Muscle layer of duodenum (tissue), 2 donors: Measurements from ENCODE around the gene MAST4.

Source experiments
- H3K27ac ChIP-seq: one replicate; pipeline ENCODE4 v1.7.0; 2013; ENCODE audit warnings: mild to moderate bottlenecking, low read length
- H3K27me3 ChIP-seq: one replicate; pipeline ENCODE4 v1.7.0; 2013; ENCODE audit warnings: low read depth, mild to moderate bottlenecking, control low read depth, low read length
- H3K36me3 ChIP-seq, 2 donors: one replicate each; pipeline ENCODE4 v1.7.0; 2013; ENCODE audit warnings: low read length in 2 of 2, control low read depth in 1 of 2, mild to moderate bottlenecking in 1 of 2; ENCODE audit not compliant: insufficient read depth in 2 of 2, control insufficient read depth in 1 of 2
- H3K4me1 ChIP-seq, 2 donors: one replicate each; pipeline ENCODE4 v1.7.0; 2013; ENCODE audit warnings: low read length in 2 of 2, mild to moderate bottlenecking in 2 of 2, control low read depth in 1 of 2, moderate library complexity in 1 of 2; ENCODE audit not compliant: insufficient read depth in 2 of 2, control insufficient read depth in 1 of 2
- H3K4me3 ChIP-seq, 2 donors: one replicate each; pipeline ENCODE4 v1.7.0; 2013; ENCODE audit warnings: low read length in 2 of 2, low read depth in 1 of 2, mild to moderate bottlenecking in 1 of 2
- H3K9me3 ChIP-seq, 2 donors: one replicate each; pipeline ENCODE4 v1.7.0; 2013; ENCODE audit warnings: low read length in 2 of 2, control low read depth in 1 of 2, mild to moderate bottlenecking in 1 of 2; ENCODE audit not compliant: control insufficient read depth in 1 of 2
- donor health status: healthy.

MAST4 gene

DNA sequence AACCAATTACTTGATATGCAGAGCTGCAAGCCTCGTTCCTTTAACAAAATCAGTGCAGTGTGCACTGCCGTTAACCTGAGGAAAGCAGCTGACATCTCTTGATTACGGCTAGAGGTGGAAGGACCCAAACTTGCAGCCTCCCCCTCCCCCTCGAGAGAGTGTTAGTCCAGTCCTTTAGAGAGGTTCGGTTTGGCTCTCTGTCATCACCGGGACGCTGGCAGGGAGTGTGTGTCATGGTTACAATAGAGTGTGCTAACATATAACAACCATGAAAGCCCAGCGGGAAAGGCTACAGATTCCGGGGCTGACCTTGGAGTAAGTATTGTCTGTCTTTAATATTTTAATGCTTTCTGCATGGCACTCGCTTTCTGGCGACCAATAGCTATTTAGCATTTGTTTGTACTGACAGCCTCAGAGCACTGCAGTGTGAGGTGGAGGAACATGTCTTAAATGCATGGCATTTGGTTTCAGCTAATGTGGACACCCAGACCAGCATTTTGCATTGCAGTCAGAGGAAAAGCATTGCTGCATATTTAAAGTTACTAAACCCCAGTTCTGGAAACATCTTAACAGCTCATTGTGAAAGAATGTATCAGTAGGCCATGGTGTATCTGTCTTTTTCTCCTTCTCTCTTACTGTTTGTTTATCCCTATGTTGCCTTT, 362.9 kb downstream of the MAST4 start:
- Histone ChIP-seq H3K36me3 (no peaks in the 10 kb centered on the region), H3K27ac (peak overlapping the region; percentile 46), H3K4me3 (peak overlapping the region; percentile 60 to 68), H3K9me3 (no peaks in the 10 kb centered on the region), H3K4me1 (peaks cover 3 to 13% of the 10 kb centered on the region in 2 donors), H3K27me3 (no peaks in the 10 kb centered on the region)

DNA sequence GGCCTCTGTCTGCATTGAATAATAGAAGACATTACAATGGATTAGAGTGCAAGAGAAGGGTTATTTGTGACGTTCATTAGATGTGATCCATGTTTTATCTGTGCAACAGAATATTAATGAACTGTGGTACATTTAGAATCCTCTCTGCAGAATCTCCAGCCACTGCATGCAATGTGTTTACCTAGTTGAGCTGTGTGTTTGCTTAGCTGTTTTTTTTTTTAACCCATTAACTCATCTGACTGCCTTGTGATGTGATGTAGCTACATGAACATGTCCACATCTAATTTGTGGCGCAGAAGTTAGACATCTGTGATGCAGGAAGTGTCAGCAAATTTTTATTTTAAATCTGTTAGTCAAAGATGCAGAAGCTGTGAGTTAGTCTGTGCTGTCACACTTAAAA, 363.5 kb downstream of the MAST4 start:
- no peak overlapping the region for H3K27ac ChIP-seq
- H3K4me3 ChIP-seq = peak overlapping the region; percentile 60 to 68
- no peaks in the 10 kb centered on the region for H3K9me3 ChIP-seq

GRCh38 chr5:66960369-66961137, 364.4 kb downstream of the MAST4 start:
- Histone ChIP-seq H3K27ac (no peak overlapping the region), H3K9me3 (no peaks in the 10 kb centered on the region), H3K4me3 (peak overlapping the region; percentile 60 to 68), H3K4me1 (peaks cover 3 to 13% of the 10 kb centered on the region in 2 donors), H3K36me3 (no peaks in the 10 kb centered on the region), H3K27me3 (no peaks in the 10 kb centered on the region)

More for the DNA sequence above, 363.5 kb downstream of the MAST4 start:
- H3K27me3 ChIP-seq = no peaks in the 10 kb centered on the region
- peaks cover 3 to 13% of the 10 kb centered on the region in 2 donors for H3K4me1 ChIP-seq
- no peaks in the 10 kb centered on the region for H3K36me3 ChIP-seq

GRCh38 chr5:66963559-66963971, 367.4 kb downstream of the MAST4 start:
- Histone ChIP-seq H3K27me3 (no peaks in the 10 kb centered on the region), H3K4me1 (peaks cover 3 to 13% of the 10 kb centered on the region in 2 donors), H3K4me3 (no peak overlapping the region), H3K9me3 (no peaks in the 10 kb centered on the region), H3K36me3 (no peaks in the 10 kb centered on the region), H3K27ac (no peak overlapping the region)

DNA sequence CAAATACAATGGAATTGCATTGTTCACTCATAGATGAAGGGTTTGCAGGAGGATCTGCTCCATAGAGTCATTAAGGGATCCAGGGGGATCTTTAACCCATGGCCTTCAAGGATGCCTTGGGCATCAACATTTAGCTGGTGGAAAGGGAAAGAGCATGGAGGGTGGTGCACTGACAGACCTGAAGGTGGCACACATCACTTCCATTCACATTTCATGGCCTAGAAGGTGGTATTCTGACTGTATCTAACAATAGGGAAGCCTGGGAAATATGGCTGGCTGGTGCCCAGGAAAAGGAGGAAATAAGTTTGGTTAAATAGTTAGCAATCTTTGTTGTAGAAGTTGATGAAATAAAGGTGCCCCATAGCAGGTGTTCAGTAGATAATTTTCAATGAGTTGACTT, 370.2 kb downstream of the MAST4 start:
- Histone ChIP-seq H3K9me3 (no peaks in the 10 kb centered on the region), H3K27ac (no peak overlapping the region), H3K27me3 (no peaks in the 10 kb centered on the region), H3K36me3 (no peaks in the 10 kb centered on the region), H3K4me3 (no peak overlapping the region), H3K4me1 (peaks cover 0 to 6% of the 10 kb centered on the region in 2 donors)

DNA sequence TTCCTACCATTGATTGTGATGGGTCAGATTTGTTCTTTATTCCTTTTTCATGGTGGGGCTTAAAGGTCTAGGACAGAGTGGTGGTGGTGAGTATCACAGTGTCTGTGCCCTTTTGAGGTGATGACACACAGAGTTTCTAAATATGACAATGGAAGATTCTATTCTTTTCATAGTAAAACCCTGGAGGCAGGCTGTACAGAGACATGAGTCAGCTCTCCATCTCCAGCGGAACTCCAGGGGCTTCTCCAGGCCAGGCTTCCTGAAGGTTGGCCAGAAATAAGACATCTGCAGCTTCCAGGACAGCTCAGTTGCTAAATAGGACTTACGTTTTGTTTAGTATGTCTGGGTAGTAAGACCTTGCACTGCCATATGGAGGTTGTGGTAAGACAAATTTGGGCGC, 370.9 kb downstream of the MAST4 start:
- Histone ChIP-seq H3K36me3 (no peaks in the 10 kb centered on the region), H3K9me3 (no peaks in the 10 kb centered on the region), H3K27ac (no peak overlapping the region)

DNA sequence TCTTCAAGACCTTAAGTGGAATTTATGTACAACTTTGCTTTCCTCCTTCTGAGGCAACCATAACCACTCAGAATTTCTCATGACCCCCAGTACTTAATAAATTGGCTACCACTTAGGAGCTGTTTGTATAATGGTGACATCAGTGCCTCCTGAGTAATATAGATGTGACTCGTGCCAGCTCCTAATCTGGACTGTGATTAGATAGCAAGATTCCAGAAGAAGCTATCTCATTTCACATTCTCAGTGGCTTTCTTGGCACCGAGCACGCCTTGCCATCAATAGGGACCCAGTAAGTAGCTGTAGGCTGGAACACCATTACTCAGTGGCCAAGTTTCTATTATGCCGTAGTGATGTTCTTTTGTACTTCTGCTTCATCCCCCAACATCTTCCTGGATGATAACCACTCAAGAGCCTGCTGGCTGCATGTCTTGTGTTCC, 371.7 kb downstream of the MAST4 start:
- Histone ChIP-seq H3K27me3 (no peaks in the 10 kb centered on the region), H3K36me3 (no peaks in the 10 kb centered on the region), H3K27ac (no peak overlapping the region), H3K4me1 (peaks cover 0 to 6% of the 10 kb centered on the region in 2 donors), H3K4me3 (no peak overlapping the region), H3K9me3 (no peaks in the 10 kb centered on the region)

More for the DNA sequence above, 370.9 kb downstream of the MAST4 start:
- H3K4me1 ChIP-seq = peaks cover 0 to 6% of the 10 kb centered on the region in 2 donors
- H3K4me3 ChIP-seq = no peak overlapping the region
- H3K27me3 ChIP-seq = no peaks in the 10 kb centered on the region

DNA sequence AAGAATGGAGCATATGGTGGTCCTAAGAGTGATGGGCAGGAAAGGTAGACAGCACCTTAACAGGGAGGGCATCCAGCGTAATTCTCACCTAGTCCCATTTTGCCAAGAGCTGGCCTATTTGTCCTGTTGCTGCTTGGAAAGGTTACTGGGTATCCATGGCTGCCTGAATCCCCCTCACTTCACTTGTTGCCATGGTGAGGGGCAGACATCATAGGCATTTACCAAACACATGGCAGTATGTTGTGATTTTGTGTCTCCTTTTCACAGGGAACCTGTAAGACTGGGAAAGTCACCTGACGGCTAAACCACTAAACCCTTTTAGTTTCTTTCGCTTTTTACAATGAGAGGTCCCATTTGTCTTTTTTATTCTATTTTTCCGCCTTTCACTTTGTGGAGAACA, 373.3 kb downstream of the MAST4 start:
- Histone ChIP-seq H3K36me3 (no peaks in the 10 kb centered on the region), H3K27me3 (no peaks in the 10 kb centered on the region), H3K9me3 (no peaks in the 10 kb centered on the region), H3K4me1 (no peaks in the 10 kb centered on the region), H3K4me3 (no peak overlapping the region), H3K27ac (no peak overlapping the region)

DNA sequence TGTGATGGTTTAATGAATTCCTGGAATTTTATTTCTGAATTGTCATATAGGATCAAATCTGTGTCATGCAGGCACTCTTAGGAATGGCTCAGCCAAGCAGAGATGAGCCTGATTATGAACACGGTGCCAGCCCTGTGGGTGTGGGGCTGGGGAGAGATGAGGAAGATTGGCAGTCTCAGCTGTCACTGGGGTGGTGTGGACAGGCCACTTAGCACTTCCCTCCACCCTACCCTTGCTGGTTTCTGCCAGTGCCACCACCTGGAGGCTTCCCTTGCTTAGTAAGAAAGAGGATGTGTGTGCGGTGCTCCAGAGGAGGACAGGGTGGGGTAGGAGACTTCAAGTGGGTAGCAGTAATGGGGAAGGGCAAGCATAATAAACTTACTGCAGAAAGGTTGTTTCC, 373.8 kb downstream of the MAST4 start:
- no peaks in the 10 kb centered on the region for H3K27me3 ChIP-seq
- H3K36me3 ChIP-seq = no peaks in the 10 kb centered on the region
- no peaks in the 10 kb centered on the region for H3K4me1 ChIP-seq
- H3K4me3 ChIP-seq = no peak overlapping the region
- H3K27ac ChIP-seq = no peak overlapping the region
- no peaks in the 10 kb centered on the region for H3K9me3 ChIP-seq

- Histone ChIP-seq H3K27ac (no peak overlapping the region), H3K27me3 (no peaks in the 10 kb centered on the region), H3K4me1 (no peaks in the 10 kb centered on the region), H3K36me3 (no peaks in the 10 kb centered on the region), H3K4me3 (no peak overlapping the region), H3K9me3 (no peaks in the 10 kb centered on the region)
Observed at GRCh38 chr5:66972004-66972403, 375.8 kb downstream of the MAST4 start.

DNA sequence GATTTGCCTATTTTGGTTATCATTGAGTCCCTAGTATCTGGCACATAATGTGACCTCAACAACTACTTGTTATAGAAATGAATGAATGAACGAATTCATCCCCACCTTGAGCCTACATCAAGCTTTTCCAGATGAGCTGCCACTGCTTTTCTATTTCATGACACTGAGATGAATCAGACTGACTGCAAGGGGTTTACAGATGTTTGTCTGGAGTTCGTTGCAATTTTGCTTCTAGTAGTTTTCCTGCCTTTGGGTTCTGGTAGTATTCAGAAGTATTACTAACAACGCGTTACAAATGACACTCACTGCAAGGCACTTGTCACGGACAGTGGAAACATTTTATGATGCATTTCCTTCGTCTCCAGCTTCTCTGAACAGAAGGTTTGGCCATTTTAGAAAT, 378.1 kb downstream of the MAST4 start:
- Histone ChIP-seq H3K27me3 (no peaks in the 10 kb centered on the region), H3K9me3 (no peaks in the 10 kb centered on the region)

More for the DNA sequence above, 378.1 kb downstream of the MAST4 start:
- no peaks in the 10 kb centered on the region for H3K4me1 ChIP-seq
- H3K36me3 ChIP-seq = no peaks in the 10 kb centered on the region
- H3K27ac ChIP-seq = no peak overlapping the region
- H3K4me3 ChIP-seq = no peak overlapping the region
